Endothelial cell of umbilical vein (primary cell): ENCODE measurements around the gene UBAC1. TPM values are rescaled to one million over a fixed set of nuclear protein-coding genes. Genes with fewer than 3 reads are reported as not detected.

Source experiments
- BruUV-seq: library from RNA; stranded (reverse); fragments of 400-500 nt; replicated peaks from 2 replicates; lab custom pipeline; 2021; lab: Mats Ljungman, UMichigan
- CTCF ChIA-PET: fragments of 300-600, 350-600 bp; sonication (Branson Sonifier 250); formaldehyde crosslinking; loops from one replicate; lab custom pipeline; 2021; ENCODE audit warnings: antibody characterized with exemption, inconsistent platforms; lab: Charles Lee
- POLR2A ChIA-PET: fragments of 300-600, 350-600 bp; sonication (Branson Sonifier 250); formaldehyde crosslinking; loops from one replicate; lab custom pipeline; 2021; ENCODE audit warnings: antibody characterized with exemption, inconsistent platforms; lab: Charles Lee
- DNase-seq: peaks from one replicate; pipeline ENCODE4 v3.0.0-alpha.2; 2011; ENCODE audit warnings: low read depth, low spot score
- FAIRE-seq: peaks from 2 replicates; lab custom pipeline; 2011; peaks lifted over from hg19 to GRCh38; lab: Jason Lieb, UNC
- H2AFZ ChIP-seq: 2 replicates; pipeline ENCODE4 v1.6.0; 2012; ENCODE audit warnings: low read depth, low read length, control low read depth, inconsistent platforms
- H3K27ac ChIP-seq: 2 replicates; pipeline ENCODE4 v1.5.1; 2011; ENCODE audit warnings: low read depth, mild to moderate bottlenecking, control low read depth, low read length, moderate library complexity; ENCODE audit not compliant: insufficient read depth
- H3K27me3 ChIP-seq, 2 experiments: 2 replicates each; pipeline versions ENCODE4 v1.6.0 to v1.6.1; 2011; ENCODE audit warnings: low read length in 2 of 2, mixed read lengths in 1 of 2; ENCODE audit not compliant: control insufficient read depth in 2 of 2, insufficient read depth in 2 of 2
- H3K36me3 ChIP-seq, 2 experiments: 2 replicates in 1 of 2; 3 replicates in 1 of 2; pipeline ENCODE4 v1.5.1; 2011; ENCODE audit warnings: low read length in 2 of 2, mild to moderate bottlenecking in 1 of 2, moderate library complexity in 1 of 2; ENCODE audit not compliant: control insufficient read depth in 2 of 2, insufficient read depth in 2 of 2; ENCODE audit errors: extremely low read depth in 1 of 2
- H3K4me1 ChIP-seq: 3 replicates; pipeline ENCODE4 v1.5.1; 2011; ENCODE audit warnings: mild to moderate bottlenecking, low read length; ENCODE audit not compliant: control insufficient read depth, insufficient read depth; ENCODE audit errors: extremely low read depth
- H3K4me2 ChIP-seq: 2 replicates; pipeline ENCODE4 v1.6.1; 2011; ENCODE audit warnings: low read length, control low read depth, mixed read lengths; ENCODE audit not compliant: insufficient read depth
- H3K4me3 ChIP-seq, 3 experiments: fragments of 200-600 bp in 1 of 3; sonication (generic), shearing (Covaris generic) in 1 of 3; replicated peaks in 1 of 3; 2 replicates each; pipeline ENCODE4 v1.5.1; 2011 to 2016; ENCODE audit warnings: control low read depth in 3 of 3, low read length in 3 of 3, mild to moderate bottlenecking in 2 of 3, inconsistent platforms in 1 of 3, low read depth in 1 of 3, moderate library complexity in 1 of 3; ENCODE audit not compliant: insufficient read depth in 1 of 3
- H3K79me2 ChIP-seq: 2 replicates; pipeline ENCODE4 v1.6.0; 2012; ENCODE audit warnings: low read length, inconsistent platforms; ENCODE audit not compliant: control insufficient read depth, insufficient read depth
- H3K9ac ChIP-seq: replicated peaks from 2 replicates; pipeline ENCODE3; 2011; ENCODE audit warnings: low read length, control low read depth; ENCODE audit not compliant: insufficient read depth; ENCODE audit errors: extremely low read depth
- H3K9me1 ChIP-seq: replicated peaks from 3 replicates; pipeline ENCODE4 v1.6.0; 2011; ENCODE audit warnings: mild to moderate bottlenecking, low read length; ENCODE audit not compliant: control insufficient read depth, insufficient read depth; ENCODE audit errors: extremely low read depth
- H3K9me3 ChIP-seq: replicated peaks from 2 replicates; pipeline ENCODE4 v1.5.1; 2012; ENCODE audit warnings: low read length, inconsistent platforms; ENCODE audit not compliant: control insufficient read depth, insufficient read depth
- H4K20me1 ChIP-seq: replicated peaks from 2 replicates; pipeline ENCODE3; 2011; ENCODE audit warnings: mild to moderate bottlenecking, low read length; ENCODE audit not compliant: control insufficient read depth, insufficient read depth; ENCODE audit errors: extremely low read depth
- CTCF ChIP-seq, 2 donors: IDR thresholded peaks; 1 replicate in 1 of 2; 2 replicates in 1 of 2; pipeline ENCODE4 v1.5.1; 2011; ENCODE audit warnings: low read length in 2 of 2, mild to moderate bottlenecking in 2 of 2, moderate library complexity in 2 of 2, control low read depth in 1 of 2, inconsistent platforms in 1 of 2, low read depth in 1 of 2; ENCODE audit not compliant: insufficient read depth in 1 of 2; ENCODE audit errors: extremely low read depth in 1 of 2
- EZH2 ChIP-seq: IDR thresholded peaks from 2 replicates; pipeline ENCODE4 v1.6.1; 2012; ENCODE audit warnings: borderline replicate concordance, low read depth, mild to moderate bottlenecking, moderate library complexity, low read length, inconsistent platforms; ENCODE audit not compliant: severe bottlenecking
- FOS ChIP-seq: IDR thresholded peaks from 2 replicates; pipeline ENCODE4 v1.6.1; 2011; ENCODE audit warnings: mild to moderate bottlenecking, low read length, moderate library complexity, borderline replicate concordance; ENCODE audit not compliant: insufficient read depth
- GATA2 ChIP-seq: IDR thresholded peaks from 2 replicates; pipeline ENCODE4 v1.7.0; 2011; ENCODE audit warnings: low read depth, mild to moderate bottlenecking, moderate library complexity, mixed read lengths, low read length; ENCODE audit not compliant: insufficient read length, insufficient read depth
- JUN ChIP-seq: IDR thresholded peaks from 2 replicates; pipeline ENCODE4 v1.6.1; 2011; ENCODE audit warnings: borderline replicate concordance, low read depth; ENCODE audit not compliant: insufficient read length, insufficient read depth
- MAX ChIP-seq: IDR thresholded peaks from 2 replicates; pipeline ENCODE4 v1.6.1; 2011; ENCODE audit not compliant: insufficient read depth, insufficient read length
- MYC ChIP-seq: IDR thresholded peaks from one replicate; pipeline ENCODE4 v1.6.1; 2011; ENCODE audit warnings: mild to moderate bottlenecking, low read depth, low read length
- POLR2A ChIP-seq: IDR thresholded peaks from 2 replicates; pipeline ENCODE4 v1.6.1; 2012; ENCODE audit warnings: low read depth, mild to moderate bottlenecking, control low read depth, low read length
- POLR2AphosphoS5 ChIP-seq: IDR thresholded peaks from 2 replicates; pipeline ENCODE4 v1.6.1; 2012; ENCODE audit warnings: low read depth, mild to moderate bottlenecking, control low read depth, low read length, moderate library complexity; ENCODE audit not compliant: insufficient read depth
- dilution Hi-C: fragments of 300-500 bp; cut with MboI; formaldehyde crosslinking; loops from one replicate; pipeline ENCODE4 v1.15.0; 2019; ENCODE audit warnings: low sequenced_read_pairs; ENCODE audit not compliant: extremely low pct_ligation_motif_present
- intact Hi-C: fragments of 100-400 bp; cut with micrococcal nuclease; formaldehyde crosslinking; loops from one replicate; pipeline ENCODE4 v1.10.0; 2022
- polyA plus RNA-seq, 4 experiments: library from polyadenylated mRNA; depleted of rRNA in 3 of 4; stranded (reverse) in 3 of 4; unstranded in 1 of 4; fragments of >200 nt; gene quantifications; 2 replicates each; pipeline versions ENCODE4 v1.2.1 to v1.2.3, GENCODE V29; 2011 to 2012; ENCODE audit warnings: missing spikeins in 1 of 4
- total RNA-seq: library from RNA; stranded (reverse); gene quantifications from 2 replicates; pipeline ENCODE4 v1.2.3, GENCODE V29; 2021

The UBAC1 gene
- total and polyA plus RNA-seq, 2 donors (not counting 3 experiments of a cell fraction or from before 2014, with no cell fraction given): 39.5 to 56.7 TPM

GRCh38 chr9:135928731-135929655, 32.2 kb downstream of the UBAC1 start:
- intact Hi-C loops (loop anchor here (10.0 kb wide), 1 partner anchor 324 kb away; no protein-coding TSS in a partner anchor), dilution Hi-C loops (no loop called here)
- ChIA-PET CTCF (no interaction called here), POLR2A (no interaction called here)
- H3K36me3 ChIP-seq: peaks cover 0 to 12% of the 10 kb centered on the region in 2 experiments
- no peak overlapping the region for H3K27ac ChIP-seq
- H3K9ac ChIP-seq: no peak overlapping the region
- H4K20me1 ChIP-seq: no peaks in the 10 kb centered on the region
- DNase-seq (no peak), FAIRE-seq (no peak)
- H3K9me1 ChIP-seq: no peaks in the 10 kb centered on the region
- H2AFZ ChIP-seq: no peak overlapping the region
- H3K4me2 ChIP-seq: no peak overlapping the region
- peaks cover 7% of the 10 kb centered on the region for H3K4me1 ChIP-seq
- H3K27me3 ChIP-seq: no peaks in the 10 kb centered on the region
- no peaks in the 10 kb centered on the region for H3K79me2 ChIP-seq
- no peaks in the 10 kb centered on the region for H3K9me3 ChIP-seq
- no peak overlapping the region for H3K4me3 ChIP-seq
- TF ChIP-seq MYC (no peak), POLR2A (no peak), GATA2 (no peak), MAX (no peak), CTCF (IDR thresholded peaks at IDR 0.05; ENCODE audit: extremely low read depth in 1 of 2, insufficient read depth in 1 of 2, low read depth in 1 of 2, low read length in 2 of 2) (no peak), FOS (no peak), EZH2 (no peak), POLR2AphosphoS5 (no peak), JUN (no peak)
- no TSS peak for BruUV-seq
